KMS-11 (cell line): ENCODE results near the gene MAP3K15.

Experiments
- H2AFZ ChIP-seq: fragments of 200-600 bp; sonication (generic); 2 replicates; pipeline ENCODE4 v1.6.1; 2016; ENCODE audit warnings: antibody characterized with exemption, mixed run types, low read depth
- H3K27ac ChIP-seq: fragments of 200-600 bp; sonication (generic); 2 replicates; pipeline ENCODE4 v1.6.1; 2016; ENCODE audit warnings: mild to moderate bottlenecking, mixed run types
- H3K27me3 ChIP-seq: fragments of 200-600 bp; sonication (generic); 2 replicates; pipeline ENCODE4 v1.6.1; 2017; ENCODE audit warnings: mild to moderate bottlenecking, low read depth, mixed run types, moderate library complexity; ENCODE audit not compliant: insufficient read depth
- H3K36me3 ChIP-seq: fragments of 200-600 bp; sonication (generic); 2 replicates; pipeline ENCODE4 v1.6.1; 2017; ENCODE audit warnings: mild to moderate bottlenecking, mixed run types; ENCODE audit not compliant: insufficient read depth
- H3K4me1 ChIP-seq: fragments of 200-600 bp; sonication (generic); 2 replicates; pipeline ENCODE4 v1.6.1; 2016; ENCODE audit warnings: mild to moderate bottlenecking, low read depth, mixed run types; ENCODE audit not compliant: poor library complexity, severe bottlenecking
- H3K4me2 ChIP-seq: fragments of 200-600 bp; sonication (generic); 2 replicates; pipeline ENCODE4 v1.7.0; 2016; ENCODE audit warnings: mild to moderate bottlenecking, mixed run types
- H3K4me3 ChIP-seq: fragments of 200-600 bp; sonication (generic); IDR thresholded peaks from 2 replicates; pipeline ENCODE4 v1.6.1; 2017; ENCODE audit warnings: low read depth, low read length, mixed read lengths; ENCODE audit not compliant: insufficient read depth
- H3K79me2 ChIP-seq: fragments of 200-600 bp; sonication (generic); 2 replicates; pipeline ENCODE4 v1.6.1; 2016; ENCODE audit warnings: low read depth, mixed run types; ENCODE audit not compliant: insufficient read depth
- H3K9ac ChIP-seq: fragments of 200-600 bp; sonication (generic); 2 replicates; pipeline ENCODE4 v1.6.1; 2016; ENCODE audit warnings: mild to moderate bottlenecking, mixed run types
- H4K20me1 ChIP-seq: fragments of 200-600 bp; sonication (generic); 2 replicates; pipeline ENCODE4 v1.6.1; 2016; ENCODE audit warnings: mild to moderate bottlenecking, mixed run types; ENCODE audit not compliant: insufficient read depth
- TF ChIP-seq, protein P1 (sequence below): fragments of 200-600 bp; sonication (generic); conservative IDR thresholded peaks from 2 replicates; pipeline ENCODE4 v1.6.1; 2017; ENCODE audit warnings: low read depth, mild to moderate bottlenecking, antibody characterized with exemption, low read length, moderate library complexity, mixed read lengths

MAP3K15 gene

GRCh38 chrX:19368576-19368975 is 146.7 kb downstream of the MAP3K15 start:
- H3K4me3 ChIP-seq = no peak overlapping the region
- H3K4me1 ChIP-seq = no peaks in the 10 kb centered on the region
- H3K9ac ChIP-seq = no peak overlapping the region
- no peak overlapping the region for H2AFZ ChIP-seq
- no peak overlapping the region for H3K4me2 ChIP-seq
- no peaks in the 10 kb centered on the region for H4K20me1 ChIP-seq
- no peaks in the 10 kb centered on the region for H3K79me2 ChIP-seq
- no peaks in the 10 kb centered on the region for H3K27me3 ChIP-seq
- H3K36me3 ChIP-seq = no peaks in the 10 kb centered on the region
- no peak overlapping the region for H3K27ac ChIP-seq
- TF ChIP-seq, protein P1, sequence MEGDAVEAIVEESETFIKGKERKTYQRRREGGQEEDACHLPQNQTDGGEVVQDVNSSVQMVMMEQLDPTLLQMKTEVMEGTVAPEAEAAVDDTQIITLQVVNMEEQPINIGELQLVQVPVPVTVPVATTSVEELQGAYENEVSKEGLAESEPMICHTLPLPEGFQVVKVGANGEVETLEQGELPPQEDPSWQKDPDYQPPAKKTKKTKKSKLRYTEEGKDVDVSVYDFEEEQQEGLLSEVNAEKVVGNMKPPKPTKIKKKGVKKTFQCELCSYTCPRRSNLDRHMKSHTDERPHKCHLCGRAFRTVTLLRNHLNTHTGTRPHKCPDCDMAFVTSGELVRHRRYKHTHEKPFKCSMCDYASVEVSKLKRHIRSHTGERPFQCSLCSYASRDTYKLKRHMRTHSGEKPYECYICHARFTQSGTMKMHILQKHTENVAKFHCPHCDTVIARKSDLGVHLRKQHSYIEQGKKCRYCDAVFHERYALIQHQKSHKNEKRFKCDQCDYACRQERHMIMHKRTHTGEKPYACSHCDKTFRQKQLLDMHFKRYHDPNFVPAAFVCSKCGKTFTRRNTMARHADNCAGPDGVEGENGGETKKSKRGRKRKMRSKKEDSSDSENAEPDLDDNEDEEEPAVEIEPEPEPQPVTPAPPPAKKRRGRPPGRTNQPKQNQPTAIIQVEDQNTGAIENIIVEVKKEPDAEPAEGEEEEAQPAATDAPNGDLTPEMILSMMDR = no peak

- H3K4me1 ChIP-seq = no peaks in the 10 kb centered on the region
- H4K20me1 ChIP-seq = no peaks in the 10 kb centered on the region
- H3K27ac ChIP-seq = no peak overlapping the region
- H2AFZ ChIP-seq = no peak overlapping the region
- no peaks in the 10 kb centered on the region for H3K27me3 ChIP-seq
- H3K4me2 ChIP-seq = no peak overlapping the region
- no peak overlapping the region for H3K9ac ChIP-seq
- TF ChIP-seq, protein P1 = no peak
- no peaks in the 10 kb centered on the region for H3K36me3 ChIP-seq
- H3K79me2 ChIP-seq = no peaks in the 10 kb centered on the region
- H3K4me3 ChIP-seq = no peak overlapping the region
Observed at GRCh38 chrX:19361701-19362100, 153.6 kb downstream of the MAP3K15 start.

DNA sequence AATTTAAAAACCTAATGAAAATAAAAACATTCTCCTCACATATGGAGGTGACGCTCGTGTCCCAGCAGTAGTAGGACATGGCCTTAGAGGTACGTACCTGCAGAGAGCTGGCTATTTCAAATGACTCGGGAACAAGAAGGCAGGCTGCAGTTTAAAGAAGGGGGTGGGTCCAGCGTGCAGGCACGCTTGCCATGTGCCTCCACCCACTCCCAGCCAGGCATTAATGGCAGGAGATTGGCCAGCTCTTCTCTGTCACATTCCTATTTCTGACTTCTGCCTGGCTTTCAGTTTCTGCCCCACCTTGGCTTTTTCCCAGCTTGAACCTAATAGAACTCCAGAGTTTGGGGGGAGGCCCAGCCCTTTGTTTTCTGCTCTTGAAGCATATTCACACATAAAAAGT is 154.4 kb downstream of the MAP3K15 start:
- Histone ChIP-seq H4K20me1 (no peaks in the 10 kb centered on the region), H3K79me2 (no peaks in the 10 kb centered on the region), H3K4me2 (no peak overlapping the region), H3K27me3 (no peaks in the 10 kb centered on the region), H3K9ac (no peak overlapping the region), H3K4me1 (no peaks in the 10 kb centered on the region), H3K36me3 (no peaks in the 10 kb centered on the region), H3K4me3 (no peak overlapping the region), H3K27ac (no peak overlapping the region), H2AFZ (no peak overlapping the region)
- TF ChIP-seq, protein P1 = no peak

DNA sequence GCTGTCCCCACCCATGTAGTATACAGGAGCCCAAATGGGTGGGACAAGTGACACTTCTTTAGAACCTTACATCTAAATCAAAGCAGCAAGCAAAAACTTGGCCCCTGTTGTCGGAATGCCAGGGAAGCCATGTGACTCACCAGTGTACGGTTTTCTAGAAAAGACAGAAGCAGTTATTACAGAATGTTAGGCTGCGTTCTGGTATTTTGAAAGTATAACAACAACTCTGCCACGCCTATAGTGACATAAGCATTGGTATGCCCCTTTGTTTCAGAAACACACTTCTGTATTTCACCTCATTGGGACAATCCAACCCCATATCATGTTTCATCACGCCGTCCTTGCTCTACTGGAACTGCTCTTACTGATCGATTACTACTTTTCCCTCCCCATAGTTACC is 156.8 kb downstream of the MAP3K15 start:
- no peaks in the 10 kb centered on the region for H3K27me3 ChIP-seq
- no peaks in the 10 kb centered on the region for H3K4me1 ChIP-seq
- TF ChIP-seq, protein P1 = no peak
- H3K4me2 ChIP-seq = no peak overlapping the region
- no peak overlapping the region for H3K9ac ChIP-seq
- H3K4me3 ChIP-seq = no peak overlapping the region
- H2AFZ ChIP-seq = no peak overlapping the region
- H4K20me1 ChIP-seq = no peaks in the 10 kb centered on the region
- no peaks in the 10 kb centered on the region for H3K36me3 ChIP-seq
- H3K27ac ChIP-seq = no peak overlapping the region
- no peaks in the 10 kb centered on the region for H3K79me2 ChIP-seq
